K562 (cell line): Measurements from ENCODE around the gene FDX1. TPM values are rescaled to one million over a fixed set of nuclear protein-coding genes. Genes with fewer than 3 reads are reported as not detected.
A peak's percentile ranks its signal among the peaks of the same experiment; 100 is the strongest.

Experiments used
- ATAC-seq: fragments of 200-7000 bp; cut with Tn5 transposase; 3 replicates; pipeline ENCODE4 v1.9.1; 2020; ENCODE audit warnings: moderate library complexity
- BruUV-seq: library from RNA; stranded (reverse); fragments of 400-500 nt; replicated peaks from 2 replicates; lab custom pipeline; 2021; lab: Mats Ljungman, UMichigan
- CTCF ChIA-PET: fragments of 300-600 bp; formaldehyde crosslinking; extraction: SDS; loops from one replicate; lab custom pipeline; 2021; ENCODE audit warnings: low intra/inter-chr PET ratio; lab: Yijun Ruan, JAX
- POLR2A ChIA-PET: fragments of 300-600, 350-650 bp; sonication (Branson Sonifier 250); formaldehyde crosslinking; extraction: SDS; loops from one replicate; lab custom pipeline; 2021; ENCODE audit warnings: antibody characterized with exemption, inconsistent platforms; lab: Yijun Ruan, JAX
- DNase-seq, 4 experiments: peaks; one replicate each; pipeline versions ENCODE4 v3.0.0 to v3.0.0-alpha.2; 2011 to 2018; ENCODE audit warnings: low spot score in 3 of 4, mixed read lengths in 3 of 4; ENCODE audit errors: extremely low read depth in 1 of 4
- FAIRE-seq: peaks from 2 replicates; lab custom pipeline; 2011; peaks lifted over from hg19 to GRCh38; lab: Jason Lieb, UNC
- H2AFZ ChIP-seq: 2 replicates; pipeline ENCODE4 v1.6.0; 2011; ENCODE audit warnings: low read depth, low read length, control low read depth, inconsistent platforms
- H3K27ac ChIP-seq: fragments of 200-600 bp; 3 replicates; pipeline ENCODE4 v1.8.0; 2011; ENCODE audit warnings: low read depth, mild to moderate bottlenecking, control low read depth, inconsistent platforms, low read length, moderate library complexity, mixed read lengths; ENCODE audit errors: extremely low read depth
- H3K27me3 ChIP-seq, 2 experiments: fragments of 300-600 bp in 1 of 2; 2 replicates in 1 of 2; 3 replicates in 1 of 2; pipeline versions ENCODE4 v1.6.0 to v1.8.0; 2011; ENCODE audit warnings: inconsistent platforms in 2 of 2, low read length in 2 of 2, mild to moderate bottlenecking in 1 of 2, mixed read lengths in 1 of 2, moderate library complexity in 1 of 2; ENCODE audit not compliant: control insufficient read depth in 2 of 2, insufficient read depth in 2 of 2
- H3K36me3 ChIP-seq: fragments of 300-600 bp; 3 replicates; pipeline ENCODE4 v1.8.0; 2011; ENCODE audit warnings: mild to moderate bottlenecking, low read length, inconsistent platforms; ENCODE audit not compliant: control insufficient read depth, insufficient read depth
- H3K4me1 ChIP-seq, 2 experiments: fragments of 200-600 bp in 1 of 2; replicated peaks in 1 of 2; 2 replicates in 1 of 2; 3 replicates in 1 of 2; pipeline versions ENCODE4 v1.5.1 to v1.8.0; 2011; ENCODE audit warnings: inconsistent platforms in 2 of 2, low read length in 2 of 2, mild to moderate bottlenecking in 1 of 2, mixed read lengths in 1 of 2, moderate library complexity in 1 of 2; ENCODE audit not compliant: control insufficient read depth in 2 of 2, insufficient read depth in 2 of 2
- H3K4me2 ChIP-seq: 2 replicates; pipeline ENCODE4 v1.6.1; 2011; ENCODE audit warnings: low read length, control low read depth, inconsistent platforms, mixed read lengths; ENCODE audit not compliant: insufficient read depth
- H3K4me3 ChIP-seq: fragments of 200-600 bp; sonication (generic), shearing (Covaris generic); 2 replicates; pipeline ENCODE4 v1.5.1; 2016; ENCODE audit warnings: control low read depth, inconsistent platforms
- H3K79me2 ChIP-seq: fragments of 200-600 bp; 3 replicates; pipeline ENCODE4 v1.8.0; 2011; ENCODE audit warnings: low read length, inconsistent platforms; ENCODE audit not compliant: control insufficient read depth, insufficient read depth
- H3K9ac ChIP-seq, 2 experiments: 2 replicates each; pipeline versions ENCODE4 v1.6.0 to v1.6.1; 2011; ENCODE audit warnings: low read depth in 2 of 2, low read length in 2 of 2, control low read depth in 1 of 2, inconsistent platforms in 1 of 2, mild to moderate bottlenecking in 1 of 2, mixed read lengths in 1 of 2; ENCODE audit not compliant: insufficient read depth in 1 of 2
- H3K9me1 ChIP-seq: one replicate; pipeline ENCODE4 v1.6.0; 2011; ENCODE audit warnings: inconsistent platforms, mild to moderate bottlenecking, low read length, moderate library complexity; ENCODE audit not compliant: control insufficient read depth, insufficient read depth
- H3K9me3 ChIP-seq: replicated peaks from 2 replicates; pipeline ENCODE4 v1.5.1; 2011; ENCODE audit warnings: low read depth, low read length, inconsistent platforms; ENCODE audit not compliant: control insufficient read depth, insufficient read depth
- H4K20me1 ChIP-seq: replicated peaks from 2 replicates; pipeline ENCODE4 v1.6.1; 2011; ENCODE audit warnings: low read length, inconsistent platforms, mixed read lengths; ENCODE audit not compliant: control insufficient read depth, insufficient read depth
- ADNP ChIP-seq: fragments of 200-800 bp; sonication (Bioruptor generic); IDR thresholded peaks from 2 replicates; pipeline ENCODE4 v1.6.1; 2016; ENCODE audit warnings: missing genetic modification characterization, missing compliant biosample characterization
- ATF7 ChIP-seq: fragments of 450-650 bp; IDR thresholded peaks from 2 replicates; pipeline ENCODE4 v1.7.1; 2014; ENCODE audit warnings: mild to moderate bottlenecking, moderate library complexity
- C11orf30 ChIP-seq: fragments of 450-650 bp; IDR thresholded peaks from 2 replicates; pipeline ENCODE4 v1.6.1; 2016; ENCODE audit warnings: low read depth, mild to moderate bottlenecking
- CC2D1A ChIP-seq: fragments of 450-650 bp; IDR thresholded peaks from 2 replicates; pipeline ENCODE4 v1.6.1; 2017; ENCODE audit warnings: mild to moderate bottlenecking
- CEBPG ChIP-seq, 3 experiments: fragments of 200-800 bp in 1 of 3; sonication (Bioruptor generic) in 1 of 3; sonication (generic) in 1 of 3; formaldehyde crosslinking in 1 of 3; IDR thresholded peaks in 2 of 3; conservative IDR thresholded peaks in 1 of 3; 2 replicates each; pipeline versions ENCODE4 v1.6.1 to v1.8.0; 2016 to 2022; ENCODE audit warnings: missing compliant biosample characterization in 2 of 3, missing genetic modification characterization in 2 of 3, mild to moderate bottlenecking in 1 of 3, missing genetic modification reagents in 1 of 3
- FUS ChIP-seq: fragments of 200-400 bp; formaldehyde crosslinking; optimal IDR thresholded peaks from 2 replicates; pipeline ENCODE3; 2017; ENCODE audit warnings: low read depth, low read length
- GABPB1 ChIP-seq: sonication (generic); formaldehyde crosslinking; IDR thresholded peaks from 2 replicates; pipeline ENCODE4 v1.8.0; 2022; ENCODE audit warnings: mild to moderate bottlenecking, missing genetic modification reagents
- KLF10 ChIP-seq: fragments of 250-450 bp; sonication (Bioruptor Pico); IDR thresholded peaks from 2 replicates; pipeline ENCODE4 v1.6.1; 2021; ENCODE audit warnings: matching md5 sums
- RAD21 ChIP-seq, 2 experiments: fragments of 250-450 bp in 1 of 2; fragments of 450-650 bp in 1 of 2; sonication (Bioruptor Pico) in 1 of 2; formaldehyde crosslinking in 1 of 2; IDR thresholded peaks in 1 of 2; conservative IDR thresholded peaks in 1 of 2; 2 replicates each; pipeline versions ENCODE4 v1.4.0 to v1.8.0; 2020 to 2022; ENCODE audit warnings: mild to moderate bottlenecking in 2 of 2, moderate library complexity in 1 of 2
- SAP30 ChIP-seq: fragments of 200-600 bp; sonication (generic); IDR thresholded peaks from 2 replicates; pipeline ENCODE4 v1.6.1; 2012; ENCODE audit warnings: borderline replicate concordance, low read depth, mild to moderate bottlenecking, moderate library complexity, low read length, control low read depth, inconsistent platforms; ENCODE audit not compliant: insufficient read depth, poor library complexity, severe bottlenecking
- SMARCC2 ChIP-seq: fragments of 450-650 bp; IDR thresholded peaks from 2 replicates; pipeline ENCODE4 v1.6.1; 2017; ENCODE audit warnings: antibody characterized with exemption, moderate library complexity, mild to moderate bottlenecking, low read depth
- TAF15 ChIP-seq: fragments of 200-400 bp; formaldehyde crosslinking; IDR thresholded peaks from 2 replicates; pipeline ENCODE4 v1.6.1; 2017; ENCODE audit warnings: mild to moderate bottlenecking, low read depth, low read length, moderate library complexity
- TSC22D4 ChIP-seq: fragments of 450-650 bp; IDR thresholded peaks from 2 replicates; pipeline ENCODE4 v1.6.1; 2016; ENCODE audit warnings: missing genetic modification characterization, missing biosample characterization, control low read depth
- UBTF ChIP-seq, 2 experiments: IDR thresholded peaks; 2 replicates each; pipeline ENCODE4 v1.6.1; 2012; ENCODE audit warnings: improper control_type of control experiment in 2 of 2, low read depth in 2 of 2, low read length in 2 of 2, borderline replicate concordance in 1 of 2
- ZNF551 ChIP-seq: fragments of 250-450 bp; sonication (Bioruptor Pico); IDR thresholded peaks from 2 replicates; pipeline ENCODE4 v1.5.0; 2021; ENCODE audit warnings: mild to moderate bottlenecking, moderate library complexity
- ZNF76 ChIP-seq: fragments of 250-450 bp; sonication (Bioruptor Pico); IDR thresholded peaks from 2 replicates; pipeline ENCODE4 v1.4.0; 2020; ENCODE audit warnings: mild to moderate bottlenecking, moderate library complexity, borderline replicate concordance
- WGBS: fragments of 100-300 bp; shearing (Covaris generic); methylation state at CpG from one replicate; pipeline ENCODE4 v1.1.6; 2016; ENCODE audit warnings: low coverage, mixed read lengths; ENCODE audit not compliant: insufficient coverage; ENCODE audit errors: missing lambda C conversion rate; 5-methylcytosine and 5-hydroxymethylcytosine counted together
- in situ Hi-C: fragments of 300-500 bp; cut with MboI; formaldehyde crosslinking; loops from 4 replicates; pipeline ENCODE4 v1.15.0; 2018; ENCODE audit warnings: inconsistent platforms, mixed read lengths
- intact Hi-C: fragments of 100-400 bp; cut with micrococcal nuclease; formaldehyde crosslinking; loops from 2 replicates; pipeline ENCODE4 v1.14.2; 2022
- polyA plus RNA-seq, 8 experiments: library from polyadenylated mRNA; depleted of rRNA in 4 of 8; stranded (reverse) in 5 of 8; unstranded in 3 of 8; fragments of >200 nt; fragmentation: Nextera tagmentation in 2 of 8; fragmentation: Illumina TruSeq in 1 of 8; extraction: Ambion mirVana in 2 of 8; extraction: Trizol in 1 of 8; gene quantifications; 2 replicates each; pipeline versions ENCODE4 v1.2.1 to v1.2.3, GENCODE V29; 2011 to 2014; ENCODE audit warnings: inconsistent platforms in 1 of 8, missing spikeins in 1 of 8
- total RNA-seq, 7 experiments: library from RNA; depleted of rRNA in 6 of 7; stranded (reverse); fragments of >200 nt in 6 of 7; fragmentation: Illumina TruSeq in 2 of 7; extraction: Trizol in 2 of 7; gene quantifications; 2 replicates each; pipeline versions ENCODE4 v1.2.1 to v1.2.3, GENCODE V29; 2011 to 2021; ENCODE audit warnings: low replicate concordance in 1 of 7

FDX1 gene
- total and polyA plus RNA-seq, 9 of the 15 experiments (the other 6 are each of a cell fraction or from before 2014, with no cell fraction given) = 6.4 to 14.3 (median 11.4) TPM

GRCh38 chr11:110479108-110480101, 49.7 kb downstream of the FDX1 start:
- Histone ChIP-seq H3K9me1 (no peaks in the 10 kb centered on the region), H3K9me3 (no peaks in the 10 kb centered on the region), H3K9ac (no peak overlapping the region), H3K79me2 (no peaks in the 10 kb centered on the region), H3K4me2 (no peak overlapping the region), H3K36me3 (no peaks in the 10 kb centered on the region), H3K4me1 (no peaks in the 10 kb centered on the region; a peak in 2 of 5 replicates), H3K27me3 (no peaks in the 10 kb centered on the region), H4K20me1 (no peaks in the 10 kb centered on the region; the same call in 1 of the 2 replicates), H2AFZ (no peak overlapping the region), H3K4me3 (no peak overlapping the region), H3K27ac (no peak overlapping the region)
- FAIRE-seq (no peak), ATAC-seq (no peak), DNase-seq (peak; percentile 13 to 35 (median 17))
- CTCF ChIA-PET = no interaction called here
- POLR2A ChIA-PET = interaction anchor here (1.1 kb wide), 1 partner anchor 15 kb away, joined by 3 read pairs; no protein-coding TSS in a partner anchor
- intact Hi-C loops (no loop called here), in situ Hi-C loops (no loop called here)
- 38% methylated on average over 4 of the region's 5 CpGs for WGBS
- no TSS peak for BruUV-seq
- no peak for TF ChIP-seq ZNF76 (CRISPR knock-in tag)
- TF ChIP-seq TAF15 = no peak
- TF ChIP-seq RAD21 (CRISPR knock-in tag; conservative IDR thresholded peaks at IDR 0.05 in 1 of 2, IDR thresholded peaks at IDR 0.05 in 1 of 2) = peak in 1 of 2 experiments; percentile 45; a peak in 2 of 4 replicates
- no peak for TF ChIP-seq SAP30
- TF ChIP-seq FUS = no peak
- TF ChIP-seq C11orf30 = no peak
- TF ChIP-seq GABPB1 (CRISPR knock-in tag) = no peak
- no peak for TF ChIP-seq SMARCC2
- no peak for TF ChIP-seq CEBPG (CRISPR knock-in tag; IDR thresholded peaks at IDR 0.05)
- peak; percentile 46 to 56; a peak in 2 of 4 replicates for TF ChIP-seq CEBPG (tag; conservative IDR thresholded peaks at IDR 0.05 in 1 of 2, IDR thresholded peaks at IDR 0.05 in 1 of 2)
- TF ChIP-seq KLF10 (CRISPR knock-in tag) = no peak
- TF ChIP-seq ZNF551 (CRISPR knock-in tag) = no peak
- no peak for TF ChIP-seq ADNP (tag)
- no peak for TF ChIP-seq ATF7
- no peak for TF ChIP-seq TSC22D4 (tag)
- no peak for TF ChIP-seq UBTF (IDR thresholded peaks at IDR 0.05; ENCODE audit: borderline replicate concordance in 1 of 2, low read depth in 2 of 2, low read length in 2 of 2)
- TF ChIP-seq CC2D1A = no peak
